Transverse colon (tissue), 4 donors: ENCODE measurements around the gene FGR.

Source experiments
- EP300 ChIP-seq: sonication (generic); formaldehyde crosslinking; IDR thresholded peaks from one replicate; pipeline ENCODE4 v1.6.1; 2017; ENCODE audit warnings: antibody characterized with exemption, low read depth
- POLR2A ChIP-seq: fragments of 450-650 bp; IDR thresholded peaks from one replicate; pipeline ENCODE4 v1.6.1; 2016; ENCODE audit warnings: antibody characterized with exemption, mild to moderate bottlenecking, moderate library complexity
- POLR2AphosphoS5 ChIP-seq, 3 donors: sonication (generic); formaldehyde crosslinking; IDR thresholded peaks; one replicate each; pipeline ENCODE4 v1.6.1; 2016; ENCODE audit warnings: antibody characterized with exemption in 3 of 3
- TF ChIP-seq, protein P1 (sequence below), 5 experiments: fragments of 200-600 bp in 3 of 5; fragments of 450-650 bp in 2 of 5; sonication (generic) in 3 of 5; IDR thresholded peaks; 1 replicate in 2 of 5; 2 replicates in 3 of 5; pipeline ENCODE4 v1.5.1; 2016 to 2017; ENCODE audit warnings: antibody characterized with exemption in 5 of 5, inconsistent platforms in 3 of 5, mild to moderate bottlenecking in 2 of 5, moderate library complexity in 1 of 5

DNA sequence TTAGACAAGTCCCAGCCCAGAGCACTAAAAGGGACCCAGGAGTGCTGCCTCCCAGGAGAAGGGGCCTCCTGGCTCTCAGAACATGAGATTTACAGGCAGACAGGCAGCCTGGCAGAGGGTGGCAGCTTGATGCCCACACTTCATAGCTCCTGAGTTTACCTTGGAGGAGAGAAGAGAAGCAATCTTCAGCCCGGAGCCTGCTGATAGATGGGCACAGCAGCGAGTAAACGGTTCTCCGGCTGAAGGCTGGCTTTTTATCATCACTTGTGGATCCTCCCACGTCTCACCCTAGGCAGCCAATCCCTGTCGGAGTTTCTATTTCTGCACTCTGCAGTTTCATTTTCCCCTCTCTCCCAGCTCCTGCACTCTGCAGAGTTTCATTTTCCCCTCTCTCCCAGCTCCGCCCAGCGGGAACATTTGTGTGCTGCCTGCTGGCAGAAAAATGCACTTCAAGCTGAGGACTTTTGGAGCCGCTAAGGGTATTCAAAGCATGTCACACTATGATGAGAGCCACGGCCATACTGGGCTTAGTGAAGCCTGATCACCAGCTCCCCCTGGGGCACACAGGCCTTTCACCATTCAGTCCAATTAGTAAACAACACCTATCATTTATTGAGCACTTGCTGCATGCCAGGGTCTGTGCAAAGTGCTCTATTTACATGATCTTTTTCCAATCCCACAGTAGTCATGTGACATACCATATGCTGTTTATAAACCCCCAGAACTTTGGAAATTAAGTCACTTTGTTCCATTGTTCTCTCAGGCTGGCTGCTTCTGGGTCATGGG lies 37.2 kb upstream of the FGR start, which contains the start of gene IFI6:
- TF ChIP-seq, protein P1, sequence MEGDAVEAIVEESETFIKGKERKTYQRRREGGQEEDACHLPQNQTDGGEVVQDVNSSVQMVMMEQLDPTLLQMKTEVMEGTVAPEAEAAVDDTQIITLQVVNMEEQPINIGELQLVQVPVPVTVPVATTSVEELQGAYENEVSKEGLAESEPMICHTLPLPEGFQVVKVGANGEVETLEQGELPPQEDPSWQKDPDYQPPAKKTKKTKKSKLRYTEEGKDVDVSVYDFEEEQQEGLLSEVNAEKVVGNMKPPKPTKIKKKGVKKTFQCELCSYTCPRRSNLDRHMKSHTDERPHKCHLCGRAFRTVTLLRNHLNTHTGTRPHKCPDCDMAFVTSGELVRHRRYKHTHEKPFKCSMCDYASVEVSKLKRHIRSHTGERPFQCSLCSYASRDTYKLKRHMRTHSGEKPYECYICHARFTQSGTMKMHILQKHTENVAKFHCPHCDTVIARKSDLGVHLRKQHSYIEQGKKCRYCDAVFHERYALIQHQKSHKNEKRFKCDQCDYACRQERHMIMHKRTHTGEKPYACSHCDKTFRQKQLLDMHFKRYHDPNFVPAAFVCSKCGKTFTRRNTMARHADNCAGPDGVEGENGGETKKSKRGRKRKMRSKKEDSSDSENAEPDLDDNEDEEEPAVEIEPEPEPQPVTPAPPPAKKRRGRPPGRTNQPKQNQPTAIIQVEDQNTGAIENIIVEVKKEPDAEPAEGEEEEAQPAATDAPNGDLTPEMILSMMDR (IDR thresholded peaks at IDR 0.05): peak; percentile 2 to 77 (median 42)
- no peak for TF ChIP-seq EP300
- peak; percentile 53 for TF ChIP-seq POLR2A
- TF ChIP-seq POLR2AphosphoS5 (IDR thresholded peaks at IDR 0.05): peak; percentile 72 to 81 (median 78)
